B cell (primary cell): Measurements from ENCODE around the gene ZNF300. TPM values are rescaled to one million over a fixed set of nuclear protein-coding genes. Genes with fewer than 3 reads are reported as not detected.

ENCODE experiments used
- ATAC-seq: fragments of 200-7000 bp; cut with Tn5 transposase; one replicate; pipeline ENCODE4 v1.10.0; 2021; ENCODE audit warnings: low read depth, mild to moderate bottlenecking, moderate number of reproducible peaks, moderate library complexity
- CTCF ChIA-PET: fragments of 350-600 bp; sonication (Branson Sonifier 250); formaldehyde crosslinking; loops from one replicate; lab custom pipeline; 2021; ENCODE audit warnings: antibody characterized with exemption, inconsistent platforms; lab: Charles Lee
- POLR2A ChIA-PET: fragments of 350-600 bp; sonication (Branson Sonifier 250); formaldehyde crosslinking; loops from one replicate; lab custom pipeline; 2021; ENCODE audit warnings: antibody characterized with exemption; lab: Charles Lee
- DNase-seq: peaks from one replicate; pipeline ENCODE4 v3.0.0; 2013
- H2AFZ ChIP-seq: 2 replicates; pipeline ENCODE4 v1.6.1; 2012; ENCODE audit warnings: mild to moderate bottlenecking, low read depth, low read length; ENCODE audit not compliant: insufficient read depth, poor library complexity, severe bottlenecking
- H3K27ac ChIP-seq, 2 donors: 1 replicate in 1 of 2; 2 replicates in 1 of 2; pipeline ENCODE4 v1.5.1; 2012 to 2013; ENCODE audit warnings: low read length in 2 of 2, mild to moderate bottlenecking in 2 of 2, moderate library complexity in 1 of 2
- H3K27me3 ChIP-seq, 4 experiments: fragments of 200-600 bp in 1 of 4; sonication (generic) in 1 of 4; replicated peaks in 1 of 4; 1 replicate in 2 of 4; 2 replicates in 2 of 4; pipeline versions ENCODE4 v1.6.1 to v1.7.0; 2013 to 2016; ENCODE audit warnings: low read length in 3 of 4, mild to moderate bottlenecking in 2 of 4, mixed read lengths in 1 of 4, moderate library complexity in 1 of 4; ENCODE audit not compliant: insufficient read depth in 4 of 4, control insufficient read depth in 3 of 4; ENCODE audit errors: control extremely low read depth in 1 of 4
- H3K36me3 ChIP-seq, 2 experiments: replicated peaks in 1 of 2; 1 replicate in 1 of 2; 2 replicates in 1 of 2; pipeline versions ENCODE4 v1.6.1 to v1.7.1; 2013; ENCODE audit warnings: low read length in 1 of 2; ENCODE audit not compliant: insufficient read depth in 2 of 2, control insufficient read depth in 1 of 2; ENCODE audit errors: control extremely low read depth in 1 of 2, extremely low read depth in 1 of 2
- H3K4me1 ChIP-seq, 2 donors: fragments of 200-600 bp in 1 of 2; sonication (generic) in 1 of 2; 1 replicate in 1 of 2; 2 replicates in 1 of 2; pipeline versions ENCODE4 v1.5.1 to v1.6.1; 2013 to 2017; ENCODE audit warnings: low read length in 2 of 2; ENCODE audit not compliant: control insufficient read depth in 2 of 2, insufficient read depth in 2 of 2
- H3K4me2 ChIP-seq: replicated peaks from 2 replicates; pipeline ENCODE3; 2012; ENCODE audit warnings: mild to moderate bottlenecking, low read depth, low read length; ENCODE audit not compliant: poor library complexity, severe bottlenecking
- H3K4me3 ChIP-seq, 5 experiments: fragments of 200-600 bp in 1 of 5; sonication (generic) in 1 of 5; 1 replicate in 3 of 5; 2 replicates in 2 of 5; pipeline versions ENCODE4 v1.5.1 to v1.7.0; 2011 to 2016; ENCODE audit warnings: low read length in 4 of 5, mild to moderate bottlenecking in 4 of 5, low read depth in 2 of 5, control low read depth in 1 of 5, moderate library complexity in 1 of 5; ENCODE audit not compliant: insufficient read depth in 1 of 5; ENCODE audit errors: control extremely low read depth in 1 of 5, extremely low read depth in 1 of 5
- H3K79me2 ChIP-seq: fragments of 200-600 bp; sonication (generic); one replicate; pipeline ENCODE4 v1.6.0; 2016; ENCODE audit warnings: low read length; ENCODE audit not compliant: control insufficient read depth, insufficient read depth
- H3K9ac ChIP-seq: fragments of 200-600 bp; sonication (generic); 2 replicates; pipeline ENCODE4 v1.6.1; 2017; ENCODE audit warnings: mild to moderate bottlenecking, low read length, moderate library complexity
- H3K9me3 ChIP-seq, 3 donors: one replicate each; pipeline versions ENCODE4 v1.6.1 to v1.7.1; 2013; ENCODE audit warnings: low read length in 2 of 3; ENCODE audit not compliant: control insufficient read depth in 2 of 3, insufficient read depth in 1 of 3; ENCODE audit errors: control extremely low read depth in 1 of 3
- H4K20me1 ChIP-seq: 2 replicates; pipeline ENCODE4 v1.6.0; 2012; ENCODE audit warnings: mild to moderate bottlenecking, low read length; ENCODE audit not compliant: insufficient read depth, control insufficient read depth, poor library complexity, severe bottlenecking
- H3K27ac Mint-ChIP-seq: one replicate; pipeline ENCODE4 v1.8.0; 2021; ENCODE audit warnings: mixed read lengths
- H3K27me3 Mint-ChIP-seq: one replicate; pipeline ENCODE4 v1.8.0; 2021; ENCODE audit warnings: mixed read lengths
- H3K4me1 Mint-ChIP-seq: one replicate; pipeline ENCODE4 v1.8.0; 2021; ENCODE audit warnings: mixed read lengths
- H3K4me3 Mint-ChIP-seq: one replicate; pipeline ENCODE4 v1.8.0; 2021; ENCODE audit warnings: mixed read lengths
- H3K9me3 Mint-ChIP-seq: one replicate; pipeline ENCODE4 v1.8.0; 2022; ENCODE audit warnings: mixed read lengths; ENCODE audit not compliant: insufficient read depth
- EZH2 ChIP-seq: IDR thresholded peaks from 2 replicates; pipeline ENCODE4 v1.6.1; 2012; ENCODE audit warnings: borderline replicate concordance, low read depth, mild to moderate bottlenecking, moderate library complexity, low read length; ENCODE audit not compliant: insufficient read depth, poor library complexity, severe bottlenecking
- WGBS: methylation state at CpG from one replicate; pipeline ENCODE4 v1.1.5; 2013; ENCODE audit warnings: missing lambda C conversion rate; ENCODE audit not compliant: insufficient coverage; 5-methylcytosine and 5-hydroxymethylcytosine counted together
- intact Hi-C: fragments of 100-400 bp; cut with micrococcal nuclease; formaldehyde crosslinking; loops from one replicate; pipeline ENCODE4 v1.10.0; 2022
- polyA plus RNA-seq: library from polyadenylated mRNA; depleted of rRNA; stranded (reverse); fragments of >200 nt; gene quantifications from 2 replicates; pipeline ENCODE4 v1.2.3, GENCODE V29; 2012
- total RNA-seq, 2 donors: library from RNA; stranded (reverse); fragments of 120-200 nt in 1 of 2; gene quantifications; 1 replicate in 1 of 2; 2 replicates in 1 of 2; pipeline versions ENCODE4 v1.2.3 to v1.2.4, GENCODE V29; 2013 to 2022
- TF ChIP-seq, protein P1 (sequence below): fragments of 200-600 bp; IDR thresholded peaks from one replicate; pipeline ENCODE4 v1.8.0; 2022; ENCODE audit warnings: antibody characterized with exemption, mild to moderate bottlenecking

The ZNF300 gene
- total and polyA plus RNA-seq, 2 donors (not counting 1 experiment from before 2014, with no cell fraction given): 3.6 to 8.1 TPM

DNA sequence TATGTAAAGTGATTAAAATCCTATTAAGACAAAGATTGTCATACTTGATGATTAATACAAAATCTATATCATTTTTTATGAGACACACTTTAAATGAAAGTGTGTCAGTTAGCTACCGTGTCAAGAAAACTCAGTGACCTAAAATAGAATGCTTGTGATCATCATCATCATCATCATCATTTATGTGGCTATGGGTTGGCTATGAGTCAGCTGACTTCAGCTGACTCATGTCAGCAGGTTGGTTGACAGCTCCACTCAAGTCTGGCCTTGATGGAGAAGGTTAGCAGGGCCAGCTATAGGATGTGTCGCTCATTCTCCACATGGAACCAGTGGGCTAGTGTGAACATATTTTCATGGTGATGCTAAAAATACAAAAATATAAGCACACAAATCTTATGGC, 43.8 kb upstream of the ZNF300 start:
- intact Hi-C loops: no loop called here
- H3K4me2 ChIP-seq: no peak overlapping the region
- DNase-seq (no peak), ATAC-seq (no peak)
- no peaks in the 10 kb centered on the region for H4K20me1 ChIP-seq
- CTCF ChIA-PET: no interaction called here
- peaks cover 0 to 21% (median 4%) of the 10 kb centered on the region in 4 experiments for H3K27me3 ChIP-seq
- Mint-ChIP-seq H3K4me3 (no peak overlapping the region), H3K9me3 (peaks cover 36% of the 10 kb centered on the region), H3K27me3 (peaks cover 29% of the 10 kb centered on the region), H3K27ac (no peak overlapping the region), H3K4me1 (no peaks in the 10 kb centered on the region)
- H3K9ac ChIP-seq: no peak overlapping the region
- POLR2A ChIA-PET: no interaction called here
- WGBS: no CpG with 5 or more reads among the region's 2 CpGs
- no peaks in the 10 kb centered on the region for H3K36me3 ChIP-seq
- H2AFZ ChIP-seq: no peak overlapping the region
- H3K4me1 ChIP-seq: no peaks in the 10 kb centered on the region
- H3K79me2 ChIP-seq: no peaks in the 10 kb centered on the region
- no peak overlapping the region for H3K4me3 ChIP-seq
- TF ChIP-seq, protein P1, sequence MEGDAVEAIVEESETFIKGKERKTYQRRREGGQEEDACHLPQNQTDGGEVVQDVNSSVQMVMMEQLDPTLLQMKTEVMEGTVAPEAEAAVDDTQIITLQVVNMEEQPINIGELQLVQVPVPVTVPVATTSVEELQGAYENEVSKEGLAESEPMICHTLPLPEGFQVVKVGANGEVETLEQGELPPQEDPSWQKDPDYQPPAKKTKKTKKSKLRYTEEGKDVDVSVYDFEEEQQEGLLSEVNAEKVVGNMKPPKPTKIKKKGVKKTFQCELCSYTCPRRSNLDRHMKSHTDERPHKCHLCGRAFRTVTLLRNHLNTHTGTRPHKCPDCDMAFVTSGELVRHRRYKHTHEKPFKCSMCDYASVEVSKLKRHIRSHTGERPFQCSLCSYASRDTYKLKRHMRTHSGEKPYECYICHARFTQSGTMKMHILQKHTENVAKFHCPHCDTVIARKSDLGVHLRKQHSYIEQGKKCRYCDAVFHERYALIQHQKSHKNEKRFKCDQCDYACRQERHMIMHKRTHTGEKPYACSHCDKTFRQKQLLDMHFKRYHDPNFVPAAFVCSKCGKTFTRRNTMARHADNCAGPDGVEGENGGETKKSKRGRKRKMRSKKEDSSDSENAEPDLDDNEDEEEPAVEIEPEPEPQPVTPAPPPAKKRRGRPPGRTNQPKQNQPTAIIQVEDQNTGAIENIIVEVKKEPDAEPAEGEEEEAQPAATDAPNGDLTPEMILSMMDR: no peak
- no peak for TF ChIP-seq EZH2
- no peak overlapping the region for H3K27ac ChIP-seq
- H3K9me3 ChIP-seq: peaks cover 3 to 55% (median 27%) of the 10 kb centered on the region in 3 donors

DNA sequence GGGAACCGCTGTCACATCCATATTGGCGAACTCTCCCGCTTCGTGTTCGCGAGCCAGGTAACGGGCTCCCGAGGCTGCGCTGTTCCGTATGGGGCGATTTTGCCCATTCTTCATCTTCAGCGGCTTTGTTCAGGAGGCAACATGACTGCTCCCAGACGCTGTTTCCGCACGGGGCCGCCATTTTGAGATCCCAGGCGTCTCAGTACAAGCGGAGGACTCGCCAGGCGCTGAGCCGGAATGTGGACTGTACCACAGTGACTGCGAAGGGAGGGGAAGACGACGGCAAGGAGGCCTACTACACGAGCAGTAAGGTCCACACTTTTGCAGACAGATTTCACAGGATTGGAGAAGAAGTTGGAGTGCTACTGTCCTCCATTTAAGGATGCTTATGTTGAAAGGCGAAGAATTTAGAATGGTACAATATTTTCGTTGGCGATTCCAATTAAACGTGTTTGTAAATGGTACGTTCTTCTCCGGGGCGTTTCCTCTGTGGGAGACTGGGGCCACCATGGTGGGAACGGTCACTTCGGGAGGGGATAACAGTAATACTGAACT, 41.6 kb upstream of the ZNF300 start:
- no peak overlapping the region for H3K27ac Mint-ChIP-seq
- peaks cover 35% of the 10 kb centered on the region for H3K9me3 Mint-ChIP-seq
- Histone ChIP-seq H3K4me2 (no peak overlapping the region), H3K9ac (no peak overlapping the region), H4K20me1 (no peaks in the 10 kb centered on the region), H3K27me3 (peaks cover 0 to 15% (median 4%) of the 10 kb centered on the region in 4 experiments), H3K36me3 (no peaks in the 10 kb centered on the region), H3K9me3 (peaks cover 5 to 44% (median 20%) of the 10 kb centered on the region in 3 donors), H3K79me2 (no peaks in the 10 kb centered on the region), H3K27ac (no peak overlapping the region), H3K4me3 (no peak overlapping the region), H2AFZ (peak overlapping the region; percentile 27), H3K4me1 (no peaks in the 10 kb centered on the region)
- peak overlapping the region; percentile 4 for H3K4me3 Mint-ChIP-seq
- DNase-seq: no peak
- 37% methylated on average over 31 of the region's 34 CpGs for WGBS
- H3K27me3 Mint-ChIP-seq: peaks cover 25% of the 10 kb centered on the region
- CTCF ChIA-PET: no interaction called here
- POLR2A ChIA-PET: no interaction called here
- intact Hi-C loops: no loop called here
- no peaks in the 10 kb centered on the region for H3K4me1 Mint-ChIP-seq
- TF ChIP-seq EZH2: no peak
- TF ChIP-seq, protein P1: no peak
- ATAC-seq: no peak
